WTC11 (cell line): ENCODE measurements around the gene ITGA1. TPM values are rescaled to one million over a fixed set of nuclear protein-coding genes. Genes with fewer than 3 reads are reported as not detected.

Source experiments
- ATAC-seq: fragments of 200-7000 bp; cut with Tn5 transposase; 2 replicates; pipeline ENCODE4 v1.10.0; 2021; ENCODE audit warnings: mild to moderate bottlenecking, moderate library complexity
- CTCF ChIA-PET: fragments of 300-600 bp; sonication (Branson Sonifier 250); formaldehyde crosslinking; loops from one replicate; lab custom pipeline; 2021; ENCODE audit warnings: antibody characterized with exemption; lab: Charles Lee
- POLR2A ChIA-PET: fragments of 350-600 bp; sonication (Branson Sonifier 250); formaldehyde crosslinking; loops from one replicate; lab custom pipeline; 2021; ENCODE audit warnings: antibody characterized with exemption; lab: Charles Lee
- DNase-seq: peaks from one replicate; pipeline ENCODE4 v3.0.0; 2021; ENCODE audit warnings: low spot score
- H3K27ac Mint-ChIP-seq: 2 replicates; pipeline ENCODE4 v1.8.0; 2021; ENCODE audit warnings: mixed read lengths
- H3K27me3 Mint-ChIP-seq: 2 replicates; pipeline ENCODE4 v1.8.0; 2021; ENCODE audit warnings: low read depth, mild to moderate bottlenecking, moderate library complexity, mixed read lengths
- H3K36me3 Mint-ChIP-seq: 2 replicates; pipeline ENCODE4 v1.8.0; 2021; ENCODE audit warnings: mixed read lengths
- H3K4me1 Mint-ChIP-seq: 2 replicates; pipeline ENCODE4 v1.8.0; 2022; ENCODE audit warnings: mixed read lengths
- H3K4me3 Mint-ChIP-seq: 2 replicates; pipeline ENCODE4 v1.8.0; 2021; ENCODE audit warnings: mild to moderate bottlenecking, moderate library complexity, mixed read lengths
- H3K9me3 Mint-ChIP-seq: 2 replicates; pipeline ENCODE4 v1.8.0; 2021; ENCODE audit warnings: mixed read lengths
- ATF1 ChIP-seq: sonication (generic); formaldehyde crosslinking; IDR thresholded peaks from 2 replicates; pipeline ENCODE4 v1.8.1; 2023; ENCODE audit warnings: mild to moderate bottlenecking, moderate library complexity, missing genetic modification reagents
- MYBL2 ChIP-seq: sonication (generic); formaldehyde crosslinking; IDR thresholded peaks from 2 replicates; pipeline ENCODE4 v1.8.1; 2023; ENCODE audit warnings: mild to moderate bottlenecking, moderate library complexity, missing genetic modification reagents
- NR2C2 ChIP-seq: sonication (generic); formaldehyde crosslinking; IDR thresholded peaks from 2 replicates; pipeline ENCODE4 v1.8.0; 2022; ENCODE audit warnings: mild to moderate bottlenecking, missing genetic modification reagents
- RELA ChIP-seq: sonication (generic); formaldehyde crosslinking; IDR thresholded peaks from 2 replicates; pipeline ENCODE4 v1.8.1; 2022; ENCODE audit warnings: missing genetic modification reagents, mild to moderate bottlenecking, borderline replicate concordance
- SP1 ChIP-seq: sonication (generic); formaldehyde crosslinking; conservative IDR thresholded peaks from 2 replicates; pipeline ENCODE4 v1.8.1; 2022; ENCODE audit warnings: missing genetic modification reagents
- TEAD1 ChIP-seq: sonication (generic); formaldehyde crosslinking; IDR thresholded peaks from 2 replicates; pipeline ENCODE4 v1.8.0; 2022; ENCODE audit warnings: mild to moderate bottlenecking, missing genetic modification reagents
- TP53 ChIP-seq: sonication (generic); formaldehyde crosslinking; IDR thresholded peaks from 2 replicates; pipeline ENCODE4 v1.8.1; 2023; ENCODE audit warnings: mild to moderate bottlenecking, missing genetic modification reagents
- ZNF263 ChIP-seq: sonication (generic); formaldehyde crosslinking; IDR thresholded peaks from 2 replicates; pipeline ENCODE4 v1.8.1; 2022; ENCODE audit warnings: low read depth, mild to moderate bottlenecking, moderate library complexity, missing genetic modification reagents
- ZNF416 ChIP-seq: fragments of 250-450 bp; sonication (Bioruptor Pico); IDR thresholded peaks from 2 replicates; pipeline ENCODE4 v1.9.0; 2021; ENCODE audit warnings: mild to moderate bottlenecking, inconsistent platforms
- total RNA-seq: library from RNA; stranded (reverse); gene quantifications from 3 replicates; pipeline ENCODE4 v1.2.3, GENCODE V29; 2021
- TF ChIP-seq, protein P1 (sequence below): sonication (generic); formaldehyde crosslinking; IDR thresholded peaks from 2 replicates; pipeline ENCODE4 v1.8.0; 2022; ENCODE audit warnings: mild to moderate bottlenecking, missing genetic modification reagents
- TF ChIP-seq, protein P2 (sequence below): sonication (generic); formaldehyde crosslinking; IDR thresholded peaks from 2 replicates; pipeline ENCODE4 v1.8.1; 2022; ENCODE audit warnings: mild to moderate bottlenecking, missing genetic modification reagents, moderate library complexity, borderline replicate concordance
- TF ChIP-seq, protein P3 (sequence below): sonication (generic); formaldehyde crosslinking; IDR thresholded peaks from 2 replicates; pipeline ENCODE4 v1.8.1; 2022; ENCODE audit warnings: mild to moderate bottlenecking, moderate library complexity, missing genetic modification reagents
- TF ChIP-seq, protein P4 (sequence below): sonication (generic); formaldehyde crosslinking; IDR thresholded peaks from 2 replicates; pipeline ENCODE4 v1.8.1; 2022; ENCODE audit warnings: low read depth, missing genetic modification reagents, borderline replicate concordance
- TF ChIP-seq, protein P5 (sequence below): sonication (generic); formaldehyde crosslinking; IDR thresholded peaks from 2 replicates; pipeline ENCODE4 v1.8.0; 2022; ENCODE audit warnings: mild to moderate bottlenecking, missing genetic modification reagents
- TF ChIP-seq, protein P6 (sequence below): sonication (generic); formaldehyde crosslinking; IDR thresholded peaks from 2 replicates; pipeline ENCODE4 v1.8.0; 2023; ENCODE audit warnings: missing genetic modification reagents

Gene ITGA1
- total RNA-seq, 1 experiment from 2014 or later, result 6.5 TPM

DNA sequence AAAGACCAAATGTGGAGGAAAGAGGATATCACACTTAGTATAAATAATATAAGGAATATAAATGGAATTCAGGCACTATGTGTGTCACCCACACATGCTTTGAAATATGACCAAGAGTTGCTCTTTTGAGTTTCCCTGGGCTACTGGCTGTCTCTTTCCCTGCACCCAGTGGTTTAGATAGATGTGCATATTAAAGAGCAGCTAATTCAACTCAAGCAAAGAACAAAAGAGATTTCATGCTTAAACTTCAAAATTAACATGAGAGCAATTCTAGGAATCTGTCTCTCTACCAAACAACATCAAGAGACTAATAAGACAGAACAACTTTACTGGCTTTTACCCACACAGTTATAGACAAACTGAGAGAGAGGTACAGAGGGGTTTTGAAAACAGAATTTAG lies 38.0 kb upstream of the ITGA1 start (continued):
- TF ChIP-seq RELA (CRISPR knock-in tag), result no peak
- TF ChIP-seq, all 79 proteins: peak for 0

DNA sequence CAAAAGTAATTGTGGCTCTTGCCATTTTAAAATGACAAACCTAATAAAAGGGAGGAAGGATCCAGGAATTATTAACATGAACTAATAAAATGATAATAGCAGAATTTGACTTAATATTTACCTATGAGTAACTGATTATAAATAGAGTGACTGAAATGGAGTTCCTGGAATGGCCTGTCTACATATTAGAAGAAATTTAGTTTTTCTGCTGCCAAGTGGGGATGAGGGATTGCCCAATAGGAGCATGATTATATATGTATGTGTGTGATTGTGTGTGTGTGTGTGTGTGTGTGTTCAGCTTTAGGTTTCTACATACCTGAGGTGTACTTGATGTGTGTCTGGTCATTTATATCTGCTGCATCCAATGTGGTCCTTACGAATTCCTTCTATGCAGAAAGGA lies 36.6 kb upstream of the ITGA1 start:
- H3K27ac Mint-ChIP-seq, result no peak overlapping the region
- no peaks in the 10 kb centered on the region for H3K27me3 Mint-ChIP-seq
- no peaks in the 10 kb centered on the region for H3K9me3 Mint-ChIP-seq
- ChIA-PET POLR2A (no interaction called here), CTCF (no interaction called here)
- DNase-seq (no peak), ATAC-seq (no peak)
- no peaks in the 10 kb centered on the region for H3K36me3 Mint-ChIP-seq
- peaks cover 11% of the 10 kb centered on the region for H3K4me1 Mint-ChIP-seq
- TF ChIP-seq, protein P1, sequence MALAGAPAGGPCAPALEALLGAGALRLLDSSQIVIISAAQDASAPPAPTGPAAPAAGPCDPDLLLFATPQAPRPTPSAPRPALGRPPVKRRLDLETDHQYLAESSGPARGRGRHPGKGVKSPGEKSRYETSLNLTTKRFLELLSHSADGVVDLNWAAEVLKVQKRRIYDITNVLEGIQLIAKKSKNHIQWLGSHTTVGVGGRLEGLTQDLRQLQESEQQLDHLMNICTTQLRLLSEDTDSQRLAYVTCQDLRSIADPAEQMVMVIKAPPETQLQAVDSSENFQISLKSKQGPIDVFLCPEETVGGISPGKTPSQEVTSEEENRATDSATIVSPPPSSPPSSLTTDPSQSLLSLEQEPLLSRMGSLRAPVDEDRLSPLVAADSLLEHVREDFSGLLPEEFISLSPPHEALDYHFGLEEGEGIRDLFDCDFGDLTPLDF (CRISPR knock-in tag), result no peak
- TF ChIP-seq ZNF416 (CRISPR knock-in tag), result no peak
- no peak for TF ChIP-seq MYBL2 (CRISPR knock-in tag)
- no peak for TF ChIP-seq TEAD1
- TF ChIP-seq, protein P2, sequence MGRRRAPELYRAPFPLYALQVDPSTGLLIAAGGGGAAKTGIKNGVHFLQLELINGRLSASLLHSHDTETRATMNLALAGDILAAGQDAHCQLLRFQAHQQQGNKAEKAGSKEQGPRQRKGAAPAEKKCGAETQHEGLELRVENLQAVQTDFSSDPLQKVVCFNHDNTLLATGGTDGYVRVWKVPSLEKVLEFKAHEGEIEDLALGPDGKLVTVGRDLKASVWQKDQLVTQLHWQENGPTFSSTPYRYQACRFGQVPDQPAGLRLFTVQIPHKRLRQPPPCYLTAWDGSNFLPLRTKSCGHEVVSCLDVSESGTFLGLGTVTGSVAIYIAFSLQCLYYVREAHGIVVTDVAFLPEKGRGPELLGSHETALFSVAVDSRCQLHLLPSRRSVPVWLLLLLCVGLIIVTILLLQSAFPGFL, result no peak
- TF ChIP-seq, protein P3, sequence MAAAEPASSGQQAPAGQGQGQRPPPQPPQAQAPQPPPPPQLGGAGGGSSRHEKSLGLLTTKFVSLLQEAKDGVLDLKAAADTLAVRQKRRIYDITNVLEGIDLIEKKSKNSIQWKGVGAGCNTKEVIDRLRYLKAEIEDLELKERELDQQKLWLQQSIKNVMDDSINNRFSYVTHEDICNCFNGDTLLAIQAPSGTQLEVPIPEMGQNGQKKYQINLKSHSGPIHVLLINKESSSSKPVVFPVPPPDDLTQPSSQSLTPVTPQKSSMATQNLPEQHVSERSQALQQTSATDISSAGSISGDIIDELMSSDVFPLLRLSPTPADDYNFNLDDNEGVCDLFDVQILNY (CRISPR knock-in tag), result no peak
- TF ChIP-seq, protein P4, sequence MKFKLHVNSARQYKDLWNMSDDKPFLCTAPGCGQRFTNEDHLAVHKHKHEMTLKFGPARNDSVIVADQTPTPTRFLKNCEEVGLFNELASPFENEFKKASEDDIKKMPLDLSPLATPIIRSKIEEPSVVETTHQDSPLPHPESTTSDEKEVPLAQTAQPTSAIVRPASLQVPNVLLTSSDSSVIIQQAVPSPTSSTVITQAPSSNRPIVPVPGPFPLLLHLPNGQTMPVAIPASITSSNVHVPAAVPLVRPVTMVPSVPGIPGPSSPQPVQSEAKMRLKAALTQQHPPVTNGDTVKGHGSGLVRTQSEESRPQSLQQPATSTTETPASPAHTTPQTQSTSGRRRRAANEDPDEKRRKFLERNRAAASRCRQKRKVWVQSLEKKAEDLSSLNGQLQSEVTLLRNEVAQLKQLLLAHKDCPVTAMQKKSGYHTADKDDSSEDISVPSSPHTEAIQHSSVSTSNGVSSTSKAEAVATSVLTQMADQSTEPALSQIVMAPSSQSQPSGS (CRISPR knock-in tag), result no peak
- TF ChIP-seq, protein P5, sequence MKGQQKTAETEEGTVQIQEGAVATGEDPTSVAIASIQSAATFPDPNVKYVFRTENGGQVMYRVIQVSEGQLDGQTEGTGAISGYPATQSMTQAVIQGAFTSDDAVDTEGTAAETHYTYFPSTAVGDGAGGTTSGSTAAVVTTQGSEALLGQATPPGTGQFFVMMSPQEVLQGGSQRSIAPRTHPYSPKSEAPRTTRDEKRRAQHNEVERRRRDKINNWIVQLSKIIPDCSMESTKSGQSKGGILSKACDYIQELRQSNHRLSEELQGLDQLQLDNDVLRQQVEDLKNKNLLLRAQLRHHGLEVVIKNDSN (CRISPR knock-in tag), result no peak
- no peak for TF ChIP-seq NR2C2 (CRISPR knock-in tag)
- H3K4me3 Mint-ChIP-seq, result no peak overlapping the region

DNA sequence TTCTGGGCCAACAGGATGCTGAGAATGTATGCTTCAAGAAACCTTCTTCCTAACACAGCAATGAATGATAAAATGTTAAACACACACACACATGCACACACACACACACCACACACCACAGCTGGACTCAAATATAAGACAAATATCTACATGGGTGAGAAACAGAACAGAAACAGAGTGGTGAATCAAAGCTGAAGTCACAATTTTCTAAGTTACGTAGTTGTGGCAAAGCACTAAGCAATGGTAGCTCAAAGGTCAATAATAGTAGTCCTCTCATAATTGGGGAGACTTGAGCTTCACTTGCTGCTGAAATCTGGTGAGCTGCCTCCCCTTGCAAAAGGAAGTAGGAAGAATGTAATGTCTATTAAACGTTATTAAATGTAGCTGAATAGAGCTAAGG lies 33.7 kb upstream of the ITGA1 start:
- Mint-ChIP-seq H3K27me3 (no peaks in the 10 kb centered on the region), H3K4me3 (no peak overlapping the region), H3K36me3 (no peaks in the 10 kb centered on the region), H3K27ac (no peak overlapping the region), H3K9me3 (no peaks in the 10 kb centered on the region), H3K4me1 (peaks cover 9% of the 10 kb centered on the region)
- DNase-seq, result no peak
- ATAC-seq, result no peak
- TF ChIP-seq ZNF263 (CRISPR knock-in tag) (no peak), TP53 (no peak), ATF1 (CRISPR knock-in tag) (no peak), SP1 (CRISPR knock-in tag) (no peak)
- TF ChIP-seq, protein P6, sequence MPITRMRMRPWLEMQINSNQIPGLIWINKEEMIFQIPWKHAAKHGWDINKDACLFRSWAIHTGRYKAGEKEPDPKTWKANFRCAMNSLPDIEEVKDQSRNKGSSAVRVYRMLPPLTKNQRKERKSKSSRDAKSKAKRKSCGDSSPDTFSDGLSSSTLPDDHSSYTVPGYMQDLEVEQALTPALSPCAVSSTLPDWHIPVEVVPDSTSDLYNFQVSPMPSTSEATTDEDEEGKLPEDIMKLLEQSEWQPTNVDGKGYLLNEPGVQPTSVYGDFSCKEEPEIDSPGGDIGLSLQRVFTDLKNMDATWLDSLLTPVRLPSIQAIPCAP, result no peak
- TF ChIP-seq, protein P3 (CRISPR knock-in tag), result no peak
- ChIA-PET POLR2A (no interaction called here), CTCF (interaction anchor here (2.5 kb wide), 1 partner anchor 60 kb away, joined by 9 read pairs; no protein-coding TSS in a partner anchor)
